ENCODE results near the gene CPNE7.

The CPNE7 gene

GRCh38 chr16:89602952-89603590 lies 27.5 kb downstream of the CPNE7 start:
- no peak for DNase-seq (ENCODE audit: low read depth)

- DNase-seq (ENCODE audit: low read depth): no peak
Measured at GRCh38 chr16:89604764-89605163, 29.2 kb downstream of the CPNE7 start.

- DNase-seq (ENCODE audit: low read depth): no peak
Measured at GRCh38 chr16:89605186-89605970, 29.8 kb downstream of the CPNE7 start.

- DNase-seq (ENCODE audit: low read depth): no peak
Measured at GRCh38 chr16:89606006-89606405, 30.4 kb downstream of the CPNE7 start.

GRCh38 chr16:89607453-89607852 lies 31.9 kb downstream of the CPNE7 start:
- DNase-seq (ENCODE audit: low read depth): no peak

GRCh38 chr16:89607937-89608740 lies 32.6 kb downstream of the CPNE7 start:
- DNase-seq (ENCODE audit: low read depth): no peak

GRCh38 chr16:89610108-89610453 lies 34.5 kb downstream of the CPNE7 start:
- DNase-seq (ENCODE audit: low read depth): no peak

GRCh38 chr16:89612415-89613166 lies 37.0 kb downstream of the CPNE7 start:
- DNase-seq (ENCODE audit: low read depth): no peak

- no peak for DNase-seq (ENCODE audit: low read depth)
Measured at GRCh38 chr16:89613231-89613953, 37.8 kb downstream of the CPNE7 start, which contains the start of gene DPEP1. TSS of gene DPEP1 (plus strand) at chr16:89613642. CDS start at chr16:89630411, 16,769 bp downstream.

GRCh38 chr16:89613954-89614459 lies 38.4 kb downstream of the CPNE7 start:
- no peak for DNase-seq (ENCODE audit: low read depth)

- DNase-seq (ENCODE audit: low read depth): no peak
Measured at GRCh38 chr16:89615176-89615575, 39.6 kb downstream of the CPNE7 start.

GRCh38 chr16:89615596-89616090 lies 40.1 kb downstream of the CPNE7 start:
- DNase-seq (ENCODE audit: low read depth): no peak

- no peak for DNase-seq (ENCODE audit: low read depth)
Measured at GRCh38 chr16:89616623-89617022, 41.1 kb downstream of the CPNE7 start.

- DNase-seq (ENCODE audit: low read depth): no peak
Measured at GRCh38 chr16:89617036-89617435, 41.5 kb downstream of the CPNE7 start.

GRCh38 chr16:89618109-89618998 lies 42.8 kb downstream of the CPNE7 start:
- DNase-seq (ENCODE audit: low read depth): no peak

GRCh38 chr16:89619840-89620239 lies 44.3 kb downstream of the CPNE7 start:
- DNase-seq (ENCODE audit: low read depth): no peak

- no peak for DNase-seq (ENCODE audit: low read depth)
Measured at GRCh38 chr16:89620406-89620841, 44.9 kb downstream of the CPNE7 start.

- DNase-seq (ENCODE audit: low read depth): no peak
Measured at GRCh38 chr16:89621136-89621697, 45.7 kb downstream of the CPNE7 start.

- DNase-seq (ENCODE audit: low read depth): no peak
Measured at GRCh38 chr16:89621698-89622409, 46.3 kb downstream of the CPNE7 start.

Data from activated T-cell treated with anti-CD3 and anti-CD28 coated beads for 24 hours (primary cell).